H7 (cell line): Measurements from ENCODE around the gene PRM3. TPM values are rescaled to one million over a fixed set of nuclear protein-coding genes. Genes with fewer than 3 reads are reported as not detected.

Source experiments
- DNase-seq: peaks from one replicate; pipeline ENCODE4 v3.0.0; 2012
- H3K27me3 ChIP-seq: 2 replicates; pipeline ENCODE4 v1.6.0; 2011; ENCODE audit warnings: mild to moderate bottlenecking, low read length; ENCODE audit not compliant: control insufficient read depth, insufficient read depth
- H3K36me3 ChIP-seq: replicated peaks from 2 replicates; pipeline ENCODE4 v1.5.1; 2011; ENCODE audit warnings: low read length; ENCODE audit not compliant: control insufficient read depth, insufficient read depth
- H3K4me3 ChIP-seq: 2 replicates; pipeline ENCODE4 v1.5.1; 2011; ENCODE audit warnings: low read depth, mild to moderate bottlenecking, control low read depth, low read length, moderate library complexity; ENCODE audit not compliant: insufficient read depth
- total RNA-seq: library from RNA; depleted of rRNA; stranded (reverse); fragments of >200 nt; shearing (Covaris generic); gene quantifications from 2 replicates; pipeline ENCODE4 v1.2.3, GENCODE V29; 2014

PRM3 gene
- total RNA-seq, 1 experiment from 2014 or later, result not detected

- H3K36me3 ChIP-seq, result no peaks in the 10 kb centered on the region
- DNase-seq, result peak; percentile 83
- H3K27me3 ChIP-seq, result no peaks in the 10 kb centered on the region
- H3K4me3 ChIP-seq, result no peak overlapping the region
Observed at GRCh38 chr16:11238272-11239202, 34.9 kb downstream of the PRM3 start.

- no peaks in the 10 kb centered on the region for H3K36me3 ChIP-seq
- H3K27me3 ChIP-seq, result no peaks in the 10 kb centered on the region
- DNase-seq, result no peak
- H3K4me3 ChIP-seq, result no peak overlapping the region
Observed at GRCh38 chr16:11236461-11237254, 36.8 kb downstream of the PRM3 start.

DNA sequence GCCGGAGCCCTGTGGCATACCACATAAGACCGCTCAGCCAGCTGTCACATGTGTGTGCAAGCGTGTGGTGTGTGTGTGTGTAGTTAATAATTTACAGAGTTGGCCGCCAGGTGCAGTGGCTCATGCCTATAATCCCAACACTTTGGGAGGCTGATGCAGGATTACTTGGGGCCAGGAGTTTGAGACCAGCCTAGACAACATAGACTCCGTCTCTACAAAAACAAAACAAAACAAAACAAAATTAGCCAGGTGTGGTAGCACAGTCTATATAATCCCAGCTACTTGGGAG lies 37.8 kb downstream of the PRM3 start:
- no peak overlapping the region for H3K4me3 ChIP-seq
- no peaks in the 10 kb centered on the region for H3K36me3 ChIP-seq
- no peak for DNase-seq
- no peaks in the 10 kb centered on the region for H3K27me3 ChIP-seq

GRCh38 chr16:11234884-11235702 lies 38.3 kb downstream of the PRM3 start:
- no peak overlapping the region for H3K4me3 ChIP-seq
- H3K36me3 ChIP-seq, result no peaks in the 10 kb centered on the region
- H3K27me3 ChIP-seq, result no peaks in the 10 kb centered on the region
- no peak for DNase-seq

DNA sequence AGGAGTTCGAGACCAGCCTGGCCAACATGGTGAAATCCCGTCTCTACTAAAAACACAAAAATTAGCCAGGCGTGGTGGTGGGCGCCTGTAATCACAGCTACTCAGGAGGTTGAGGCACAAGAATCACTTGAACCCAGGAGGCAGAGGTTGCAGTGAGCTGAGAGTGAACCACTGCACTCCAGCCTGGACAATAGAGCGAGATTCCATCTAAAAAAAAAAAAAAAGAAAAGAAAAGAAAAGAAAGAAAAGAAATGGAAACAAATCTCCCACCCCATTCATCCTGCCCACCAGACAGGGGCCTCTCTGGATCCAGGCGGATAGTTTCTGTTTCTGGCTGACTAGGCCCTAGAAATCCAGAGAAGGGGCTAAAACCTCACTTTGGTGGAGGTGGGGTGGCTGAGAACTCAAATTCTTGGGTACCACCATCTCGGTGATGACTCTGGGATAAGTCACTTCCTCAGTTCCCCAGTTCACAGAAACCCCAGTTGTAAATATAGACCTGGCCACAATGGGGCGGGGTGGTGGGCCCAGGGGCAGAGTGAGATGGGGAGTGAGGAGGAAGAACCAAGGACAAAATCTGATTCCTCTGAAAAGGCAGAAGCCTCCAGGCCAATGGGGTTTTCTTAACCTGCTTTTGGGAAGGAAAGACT lies 39.6 kb downstream of the PRM3 start:
- Histone ChIP-seq H3K4me3 (no peak overlapping the region), H3K36me3 (no peaks in the 10 kb centered on the region), H3K27me3 (no peaks in the 10 kb centered on the region)
- DNase-seq, result peak; percentile 80

DNA sequence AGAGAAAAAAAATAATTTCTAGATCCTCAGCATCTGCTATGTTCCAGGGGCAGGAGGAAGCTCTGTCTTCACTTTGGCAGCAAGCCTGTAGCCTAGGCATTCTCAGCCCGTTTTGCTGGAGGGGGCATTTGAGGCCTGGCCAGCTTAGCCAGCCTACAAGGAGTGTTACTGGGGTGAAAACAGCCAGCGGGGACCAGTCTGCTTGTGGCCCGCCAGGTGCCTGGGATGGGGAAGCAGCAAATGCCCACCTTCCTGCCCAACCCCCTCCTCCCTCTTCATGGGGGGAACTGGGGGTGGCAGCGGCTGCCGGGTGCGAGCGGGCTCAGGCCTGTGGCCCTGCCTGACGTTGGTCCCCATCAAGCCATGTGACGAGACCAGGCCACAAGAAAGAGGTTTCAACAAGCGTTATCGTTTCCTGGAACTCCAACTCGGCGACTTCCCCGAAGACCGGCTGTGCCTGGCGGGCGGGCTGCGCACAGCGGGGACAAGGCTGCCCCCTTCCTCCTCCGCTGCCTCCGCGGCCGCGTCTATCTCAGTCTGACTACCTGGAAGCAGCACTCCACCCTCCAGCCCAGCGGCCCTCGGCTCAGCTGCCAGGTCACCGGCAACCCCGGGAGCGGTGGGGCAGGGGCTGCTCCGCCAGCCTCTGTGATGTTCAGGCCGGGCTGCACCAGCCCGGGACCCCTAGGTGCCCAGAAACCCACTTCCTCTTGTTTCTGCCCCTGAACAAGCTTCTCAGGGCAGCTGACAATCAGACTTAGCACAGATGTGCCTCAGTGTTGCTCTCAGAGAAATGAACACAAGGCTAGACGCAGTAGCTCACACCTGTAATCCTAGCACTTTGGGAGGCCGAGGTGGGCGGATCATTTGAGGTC lies 40.3 kb downstream of the PRM3 start:
- Histone ChIP-seq H3K27me3 (no peaks in the 10 kb centered on the region), H3K36me3 (no peaks in the 10 kb centered on the region), H3K4me3 (no peak overlapping the region)
- peak; percentile 89 for DNase-seq

- no peak for DNase-seq
- Histone ChIP-seq H3K27me3 (no peaks in the 10 kb centered on the region), H3K4me3 (no peak overlapping the region), H3K36me3 (no peaks in the 10 kb centered on the region)
Observed at GRCh38 chr16:11232302-11232851, 41.1 kb downstream of the PRM3 start.

- Histone ChIP-seq H3K27me3 (no peaks in the 10 kb centered on the region), H3K36me3 (no peaks in the 10 kb centered on the region), H3K4me3 (no peak overlapping the region)
- no peak for DNase-seq
Observed at GRCh38 chr16:11231367-11231970, 42.0 kb downstream of the PRM3 start.

DNA sequence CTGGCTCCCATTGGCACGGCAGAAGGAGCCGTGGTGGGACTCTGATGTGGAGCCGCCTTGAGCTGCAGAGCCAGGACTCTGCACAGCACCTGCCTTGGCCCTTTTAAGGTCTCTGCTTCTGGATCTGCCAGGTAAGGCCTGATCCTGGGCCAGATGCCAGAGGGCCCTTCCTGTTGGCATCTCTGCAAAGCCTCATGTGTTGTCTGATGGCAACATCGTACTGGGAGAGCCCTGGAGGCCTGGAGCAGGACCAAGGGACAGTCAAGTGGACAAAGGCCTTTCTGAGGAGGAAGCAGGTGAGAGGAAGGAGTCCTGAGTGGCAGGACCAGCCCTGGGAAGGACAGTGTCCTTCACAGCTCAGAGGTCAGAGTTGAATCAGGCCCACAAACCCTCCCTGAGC lies 43.5 kb downstream of the PRM3 start:
- H3K4me3 ChIP-seq, result no peak overlapping the region
- no peaks in the 10 kb centered on the region for H3K27me3 ChIP-seq
- no peak for DNase-seq
- no peaks in the 10 kb centered on the region for H3K36me3 ChIP-seq

GRCh38 chr16:11229432-11229831 lies 44.0 kb downstream of the PRM3 start:
- Histone ChIP-seq H3K27me3 (no peaks in the 10 kb centered on the region), H3K4me3 (no peak overlapping the region), H3K36me3 (no peaks in the 10 kb centered on the region)
- no peak for DNase-seq

GRCh38 chr16:11225677-11226549 lies 47.5 kb downstream of the PRM3 start:
- no peak for DNase-seq
- Histone ChIP-seq H3K36me3 (no peaks in the 10 kb centered on the region), H3K4me3 (no peak overlapping the region), H3K27me3 (no peaks in the 10 kb centered on the region)

DNA sequence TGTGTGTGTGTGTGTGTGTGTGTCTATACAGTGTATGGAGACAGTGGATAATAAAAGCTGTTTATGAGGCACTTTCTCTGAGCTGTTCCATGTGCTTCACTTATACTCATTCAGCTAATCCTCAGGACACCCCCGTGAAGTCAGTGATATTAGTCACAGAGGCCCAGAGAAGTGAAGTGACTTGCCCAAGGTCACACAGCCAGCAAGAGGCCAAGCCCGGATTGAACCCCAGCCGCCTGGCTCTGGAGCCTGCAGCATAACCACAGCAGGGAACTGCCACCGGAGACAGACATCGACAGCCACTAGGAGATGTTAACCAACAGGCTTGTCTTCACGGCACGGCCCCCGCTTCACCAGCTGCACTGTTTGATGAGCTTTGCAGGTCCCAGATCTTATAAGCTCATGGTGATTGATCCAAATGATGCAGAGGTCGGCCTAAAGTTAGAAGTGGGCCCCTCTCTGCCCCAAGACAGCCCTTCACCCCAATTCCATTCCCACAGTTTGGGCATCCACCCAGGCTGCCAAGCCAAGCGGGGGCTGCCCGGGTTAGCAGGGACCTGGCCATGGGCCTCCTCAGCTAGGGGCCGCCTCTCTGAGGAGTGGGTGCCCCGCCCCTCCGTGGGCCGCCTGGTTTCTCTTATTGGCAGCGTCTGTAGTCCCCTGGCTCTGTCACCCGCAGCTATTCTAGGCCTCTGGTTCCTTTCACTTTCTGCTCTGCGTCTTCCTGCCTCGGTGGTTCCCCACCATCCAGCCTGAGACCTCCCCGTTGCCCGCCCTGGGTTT lies 48.3 kb downstream of the PRM3 start:
- Histone ChIP-seq H3K27me3 (no peaks in the 10 kb centered on the region), H3K4me3 (no peak overlapping the region), H3K36me3 (no peaks in the 10 kb centered on the region)
- DNase-seq, result no peak
